K562 (cell line): ENCODE data around the gene IL6ST. TPM values are rescaled to one million over a fixed set of nuclear protein-coding genes. Genes with fewer than 3 reads are reported as not detected.

Experiments
- BRD4 ChIP-seq: fragments of 200-600 bp; sonication (generic); IDR thresholded peaks from 2 replicates; pipeline ENCODE4 v1.6.1; 2017; ENCODE audit warnings: inconsistent platforms
- CREB1 ChIP-seq, 2 experiments: sonication (generic) in 1 of 2; formaldehyde crosslinking in 1 of 2; IDR thresholded peaks; 2 replicates each; pipeline versions ENCODE4 v1.6.1 to v1.8.0; 2012 to 2022; ENCODE audit warnings: inconsistent platforms in 1 of 2, mild to moderate bottlenecking in 1 of 2, missing genetic modification reagents in 1 of 2, moderate library complexity in 1 of 2
- GTF2E2 ChIP-seq: fragments of 200-800 bp; sonication (Bioruptor generic); IDR thresholded peaks from 2 replicates; pipeline ENCODE4 v1.6.1; 2016; ENCODE audit warnings: missing genetic modification characterization, missing compliant biosample characterization
- HDAC3 ChIP-seq: fragments of 450-650 bp; IDR thresholded peaks from 2 replicates; pipeline ENCODE4 v1.6.1; 2018; ENCODE audit warnings: borderline replicate concordance, mild to moderate bottlenecking, moderate library complexity; ENCODE audit not compliant: partially characterized antibody
- KDM1A ChIP-seq, 2 experiments: fragments of 450-650 bp; IDR thresholded peaks; 2 replicates each; pipeline ENCODE4 v1.6.1; 2016; ENCODE audit warnings: mild to moderate bottlenecking in 2 of 2
- MAZ ChIP-seq, 2 experiments: fragments of 450-650 bp in 1 of 2; sonication (generic) in 1 of 2; formaldehyde crosslinking; IDR thresholded peaks in 1 of 2; conservative IDR thresholded peaks in 1 of 2; 2 replicates each; pipeline versions ENCODE4 v1.4.0 to v1.5.0; 2020; ENCODE audit warnings: mild to moderate bottlenecking in 1 of 2, missing genetic modification reagents in 1 of 2
- PHTF2 ChIP-seq: fragments of 250-450 bp; sonication (Bioruptor Pico); IDR thresholded peaks from 2 replicates; pipeline ENCODE4 v1.5.0; 2021; ENCODE audit warnings: mild to moderate bottlenecking
- ZNF316 ChIP-seq: fragments of 450-650 bp; IDR thresholded peaks from 2 replicates; pipeline ENCODE4 v1.6.1; 2016
- polyA plus RNA-seq, 8 experiments: library from polyadenylated mRNA; depleted of rRNA in 4 of 8; stranded (reverse) in 5 of 8; unstranded in 3 of 8; fragments of >200 nt; fragmentation: Nextera tagmentation in 2 of 8; fragmentation: Illumina TruSeq in 1 of 8; extraction: Ambion mirVana in 2 of 8; extraction: Trizol in 1 of 8; gene quantifications; 2 replicates each; pipeline versions ENCODE4 v1.2.1 to v1.2.3, GENCODE V29; 2011 to 2014; ENCODE audit warnings: inconsistent platforms in 1 of 8, missing spikeins in 1 of 8
- total RNA-seq, 7 experiments: library from RNA; depleted of rRNA in 6 of 7; stranded (reverse); fragments of >200 nt in 6 of 7; fragmentation: Illumina TruSeq in 2 of 7; extraction: Trizol in 2 of 7; gene quantifications; 2 replicates each; pipeline versions ENCODE4 v1.2.1 to v1.2.3, GENCODE V29; 2011 to 2021; ENCODE audit warnings: low replicate concordance in 1 of 7
- TF ChIP-seq, protein P1 (sequence below): fragments of 150-350 bp; conservative IDR thresholded peaks from 2 replicates; pipeline ENCODE4 v1.6.1; 2014; ENCODE audit warnings: low read length
- TF ChIP-seq, protein P2 (sequence below), 2 experiments: fragments of 450-650 bp in 1 of 2; sonication (generic) in 1 of 2; formaldehyde crosslinking in 1 of 2; IDR thresholded peaks in 1 of 2; conservative IDR thresholded peaks in 1 of 2; 2 replicates each; pipeline versions ENCODE4 v1.6.1 to v1.8.1; 2016 to 2023; ENCODE audit warnings: mild to moderate bottlenecking in 2 of 2, moderate library complexity in 2 of 2, inconsistent platforms in 1 of 2, missing genetic modification reagents in 1 of 2
- TF ChIP-seq, protein P3 (sequence below), 2 experiments: fragments of 450-650 bp; formaldehyde crosslinking in 1 of 2; IDR thresholded peaks; 2 replicates each; pipeline versions ENCODE4 v1.4.0 to v1.6.1; 2014 to 2020; ENCODE audit warnings: mild to moderate bottlenecking in 2 of 2, borderline replicate concordance in 1 of 2, low read depth in 1 of 2
- TF ChIP-seq, protein P4 (sequence below): sonication (generic); formaldehyde crosslinking; IDR thresholded peaks from 2 replicates; pipeline ENCODE4 v1.8.0; 2022; ENCODE audit warnings: missing genetic modification reagents, mild to moderate bottlenecking, borderline replicate concordance

IL6ST gene
- total and polyA plus RNA-seq, 9 of the 15 experiments (the other 6 are each of a cell fraction or from before 2014, with no cell fraction given), result 2.0 to 27.0 (median 7.9) TPM

DNA sequence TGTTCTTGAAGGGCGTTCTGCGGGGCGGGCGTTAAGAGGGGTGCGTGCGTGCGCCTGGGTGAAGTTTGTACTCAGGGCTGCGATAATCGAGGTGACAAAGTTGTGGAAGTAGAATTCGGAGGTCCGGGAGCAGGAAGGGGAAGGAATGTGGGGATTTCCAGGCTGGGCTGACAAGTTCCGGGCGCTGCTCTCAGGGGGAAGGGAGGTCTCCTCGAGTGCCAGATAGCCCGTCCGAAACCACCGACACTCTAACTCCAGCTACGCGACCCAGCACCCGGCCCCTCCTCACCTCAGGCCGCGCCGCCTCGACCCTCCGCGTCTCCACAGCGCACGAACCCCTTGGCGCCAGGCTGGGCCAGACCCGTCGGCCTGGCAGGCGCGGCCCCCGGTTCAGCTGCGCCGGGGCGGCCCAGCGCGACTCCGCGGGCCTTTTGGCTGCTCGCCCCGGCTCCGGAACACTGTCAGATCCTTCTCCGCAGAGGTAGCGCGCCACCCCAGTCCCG lies at the start of gene IL6ST (continued):
- TF ChIP-seq CREB1 (IDR thresholded peaks at IDR 0.05) (no peak), CREB1 (CRISPR knock-in tag; IDR thresholded peaks at IDR 0.05) (0 out of 2 replicates have a peak, but pooled peaks have one; percentile 16), KDM1A (IDR thresholded peaks at IDR 0.05) (no peak), BRD4 (0 out of 2 replicates have a peak, but pooled peaks have one; percentile 22), ZNF316 (no peak), HDAC3 (no peak), GTF2E2 (tag) (0 out of 2 replicates have a peak, but pooled peaks have one; percentile 64), PHTF2 (CRISPR knock-in tag) (no peak), MAZ (CRISPR knock-in tag; conservative IDR thresholded peaks at IDR 0.05 in 1 of 2, IDR thresholded peaks at IDR 0.05 in 1 of 2) (peak in 1 of 2 experiments; percentile 57; a peak in 1 of 4 replicates)
- TF ChIP-seq, protein P1, sequence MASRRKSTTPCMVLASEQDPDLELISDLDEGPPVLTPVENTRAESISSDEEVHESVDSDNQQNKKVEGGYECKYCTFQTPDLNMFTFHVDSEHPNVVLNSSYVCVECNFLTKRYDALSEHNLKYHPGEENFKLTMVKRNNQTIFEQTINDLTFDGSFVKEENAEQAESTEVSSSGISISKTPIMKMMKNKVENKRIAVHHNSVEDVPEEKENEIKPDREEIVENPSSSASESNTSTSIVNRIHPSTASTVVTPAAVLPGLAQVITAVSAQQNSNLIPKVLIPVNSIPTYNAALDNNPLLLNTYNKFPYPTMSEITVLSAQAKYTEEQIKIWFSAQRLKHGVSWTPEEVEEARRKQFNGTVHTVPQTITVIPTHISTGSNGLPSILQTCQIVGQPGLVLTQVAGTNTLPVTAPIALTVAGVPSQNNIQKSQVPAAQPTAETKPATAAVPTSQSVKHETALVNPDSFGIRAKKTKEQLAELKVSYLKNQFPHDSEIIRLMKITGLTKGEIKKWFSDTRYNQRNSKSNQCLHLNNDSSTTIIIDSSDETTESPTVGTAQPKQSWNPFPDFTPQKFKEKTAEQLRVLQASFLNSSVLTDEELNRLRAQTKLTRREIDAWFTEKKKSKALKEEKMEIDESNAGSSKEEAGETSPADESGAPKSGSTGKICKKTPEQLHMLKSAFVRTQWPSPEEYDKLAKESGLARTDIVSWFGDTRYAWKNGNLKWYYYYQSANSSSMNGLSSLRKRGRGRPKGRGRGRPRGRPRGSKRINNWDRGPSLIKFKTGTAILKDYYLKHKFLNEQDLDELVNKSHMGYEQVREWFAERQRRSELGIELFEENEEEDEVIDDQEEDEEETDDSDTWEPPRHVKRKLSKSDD, result no peak
- TF ChIP-seq, protein P2, sequence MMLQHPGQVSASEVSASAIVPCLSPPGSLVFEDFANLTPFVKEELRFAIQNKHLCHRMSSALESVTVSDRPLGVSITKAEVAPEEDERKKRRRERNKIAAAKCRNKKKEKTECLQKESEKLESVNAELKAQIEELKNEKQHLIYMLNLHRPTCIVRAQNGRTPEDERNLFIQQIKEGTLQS (IDR thresholded peaks at IDR 0.05), result no peak
- TF ChIP-seq, protein P2 (CRISPR knock-in tag; conservative IDR thresholded peaks at IDR 0.05), result no peak
- TF ChIP-seq, protein P3, sequence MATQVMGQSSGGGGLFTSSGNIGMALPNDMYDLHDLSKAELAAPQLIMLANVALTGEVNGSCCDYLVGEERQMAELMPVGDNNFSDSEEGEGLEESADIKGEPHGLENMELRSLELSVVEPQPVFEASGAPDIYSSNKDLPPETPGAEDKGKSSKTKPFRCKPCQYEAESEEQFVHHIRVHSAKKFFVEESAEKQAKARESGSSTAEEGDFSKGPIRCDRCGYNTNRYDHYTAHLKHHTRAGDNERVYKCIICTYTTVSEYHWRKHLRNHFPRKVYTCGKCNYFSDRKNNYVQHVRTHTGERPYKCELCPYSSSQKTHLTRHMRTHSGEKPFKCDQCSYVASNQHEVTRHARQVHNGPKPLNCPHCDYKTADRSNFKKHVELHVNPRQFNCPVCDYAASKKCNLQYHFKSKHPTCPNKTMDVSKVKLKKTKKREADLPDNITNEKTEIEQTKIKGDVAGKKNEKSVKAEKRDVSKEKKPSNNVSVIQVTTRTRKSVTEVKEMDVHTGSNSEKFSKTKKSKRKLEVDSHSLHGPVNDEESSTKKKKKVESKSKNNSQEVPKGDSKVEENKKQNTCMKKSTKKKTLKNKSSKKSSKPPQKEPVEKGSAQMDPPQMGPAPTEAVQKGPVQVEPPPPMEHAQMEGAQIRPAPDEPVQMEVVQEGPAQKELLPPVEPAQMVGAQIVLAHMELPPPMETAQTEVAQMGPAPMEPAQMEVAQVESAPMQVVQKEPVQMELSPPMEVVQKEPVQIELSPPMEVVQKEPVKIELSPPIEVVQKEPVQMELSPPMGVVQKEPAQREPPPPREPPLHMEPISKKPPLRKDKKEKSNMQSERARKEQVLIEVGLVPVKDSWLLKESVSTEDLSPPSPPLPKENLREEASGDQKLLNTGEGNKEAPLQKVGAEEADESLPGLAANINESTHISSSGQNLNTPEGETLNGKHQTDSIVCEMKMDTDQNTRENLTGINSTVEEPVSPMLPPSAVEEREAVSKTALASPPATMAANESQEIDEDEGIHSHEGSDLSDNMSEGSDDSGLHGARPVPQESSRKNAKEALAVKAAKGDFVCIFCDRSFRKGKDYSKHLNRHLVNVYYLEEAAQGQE (IDR thresholded peaks at IDR 0.05; ENCODE audit: borderline replicate concordance), result peak; percentile 8; the same call in 1 of the 2 replicates
- TF ChIP-seq, protein P3 (CRISPR knock-in tag; IDR thresholded peaks at IDR 0.05; ENCODE audit: low read depth), result no peak
- TF ChIP-seq, protein P4, sequence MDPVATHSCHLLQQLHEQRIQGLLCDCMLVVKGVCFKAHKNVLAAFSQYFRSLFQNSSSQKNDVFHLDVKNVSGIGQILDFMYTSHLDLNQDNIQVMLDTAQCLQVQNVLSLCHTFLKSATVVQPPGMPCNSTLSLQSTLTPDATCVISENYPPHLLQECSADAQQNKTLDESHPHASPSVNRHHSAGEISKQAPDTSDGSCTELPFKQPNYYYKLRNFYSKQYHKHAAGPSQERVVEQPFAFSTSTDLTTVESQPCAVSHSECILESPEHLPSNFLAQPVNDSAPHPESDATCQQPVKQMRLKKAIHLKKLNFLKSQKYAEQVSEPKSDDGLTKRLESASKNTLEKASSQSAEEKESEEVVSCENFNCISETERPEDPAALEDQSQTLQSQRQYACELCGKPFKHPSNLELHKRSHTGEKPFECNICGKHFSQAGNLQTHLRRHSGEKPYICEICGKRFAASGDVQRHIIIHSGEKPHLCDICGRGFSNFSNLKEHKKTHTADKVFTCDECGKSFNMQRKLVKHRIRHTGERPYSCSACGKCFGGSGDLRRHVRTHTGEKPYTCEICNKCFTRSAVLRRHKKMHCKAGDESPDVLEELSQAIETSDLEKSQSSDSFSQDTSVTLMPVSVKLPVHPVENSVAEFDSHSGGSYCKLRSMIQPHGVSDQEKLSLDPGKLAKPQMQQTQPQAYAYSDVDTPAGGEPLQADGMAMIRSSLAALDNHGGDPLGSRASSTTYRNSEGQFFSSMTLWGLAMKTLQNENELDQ, result no peak
